Neural progenitor cell (in vitro differentiated cells): ENCODE measurements around the gene FERMT3.

Source experiments
- CTCF ChIP-seq: fragments of 200-600 bp; sonication (generic); IDR thresholded peaks from 2 replicates; pipeline ENCODE4 v1.5.1; 2017; ENCODE audit warnings: antibody characterized with exemption, mild to moderate bottlenecking
- EZH2 ChIP-seq: fragments of 200-600 bp; sonication (generic); IDR thresholded peaks from 2 replicates; pipeline ENCODE4 v1.6.1; 2017; ENCODE audit warnings: antibody characterized with exemption, mild to moderate bottlenecking, moderate library complexity
- EZH2phosphoT487 ChIP-seq: fragments of 200-600 bp; sonication (generic); IDR thresholded peaks from 2 replicates; pipeline ENCODE4 v1.6.1; 2017; ENCODE audit warnings: antibody characterized with exemption

GRCh38 chr11:64218628-64219353 lies 12.3 kb downstream of the FERMT3 start:
- no peak for TF ChIP-seq EZH2phosphoT487
- no peak for TF ChIP-seq CTCF
- no peak for TF ChIP-seq EZH2
